Vagina (tissue), 2 donors: Measurements from ENCODE around the gene WDR45.

Experiments
- CTCF ChIP-seq, 3 experiments: fragments of 450-650 bp in 2 of 3; fragments of 200-600 bp in 1 of 3; sonication (generic) in 1 of 3; IDR thresholded peaks; one replicate each; pipeline ENCODE4 v1.5.1; 2017 to 2019; ENCODE audit warnings: antibody characterized with exemption in 3 of 3, mild to moderate bottlenecking in 2 of 3, moderate library complexity in 2 of 3
- POLR2A ChIP-seq, 2 donors: fragments of 450-650 bp; IDR thresholded peaks; one replicate each; pipeline ENCODE4 v1.6.1; 2017; ENCODE audit warnings: antibody characterized with exemption in 2 of 2, mild to moderate bottlenecking in 2 of 2, moderate library complexity in 2 of 2

GRCh38 chrX:49106930-49107329, 27.2 kb upstream of the WDR45 start:
- TF ChIP-seq CTCF (IDR thresholded peaks at IDR 0.05), result no peak
- no peak for TF ChIP-seq POLR2A (IDR thresholded peaks at IDR 0.05)
